Natural killer cell (primary cell): ENCODE measurements around the gene CCDC178. TPM values are rescaled to one million over a fixed set of nuclear protein-coding genes. Genes with fewer than 3 reads are reported as not detected.

ENCODE experiments used
- ATAC-seq, 3 donors: fragments of 150-1000 bp in 2 of 3; fragments of 200-7000 bp in 1 of 3; cut with Tn5 transposase; 1 replicate in 1 of 3; 2 replicates in 2 of 3; pipeline ENCODE4 v1.10.0; 2021; ENCODE audit warnings: mild to moderate bottlenecking in 2 of 3, moderate library complexity in 2 of 3
- DNase-seq, 2 donors: peaks; one replicate each; pipeline versions ENCODE4 v3.0.0 to v3.0.0-alpha.2; 2013 to 2021; ENCODE audit warnings: mixed read lengths in 1 of 2
- H3K27ac ChIP-seq: one replicate; pipeline ENCODE4 v1.5.1; 2013; ENCODE audit warnings: mild to moderate bottlenecking, low read length
- H3K27me3 ChIP-seq: one replicate; pipeline ENCODE4 v1.6.1; 2013; ENCODE audit warnings: low read length; ENCODE audit not compliant: control insufficient read depth, insufficient read depth
- H3K36me3 ChIP-seq: one replicate; pipeline ENCODE4 v1.6.1; 2013; ENCODE audit warnings: low read length; ENCODE audit not compliant: control insufficient read depth, insufficient read depth
- H3K4me1 ChIP-seq: one replicate; pipeline ENCODE4 v1.6.1; 2013; ENCODE audit warnings: low read length; ENCODE audit not compliant: control insufficient read depth, insufficient read depth
- H3K4me3 ChIP-seq: one replicate; pipeline ENCODE4 v1.5.1; 2013; ENCODE audit warnings: low read length
- H3K9me3 ChIP-seq: one replicate; pipeline ENCODE4 v1.6.1; 2013; ENCODE audit warnings: low read length; ENCODE audit not compliant: control insufficient read depth, insufficient read depth
- H3K27ac Mint-ChIP-seq, 2 donors: one replicate each; pipeline ENCODE4 v1.8.0; 2022; ENCODE audit warnings: mild to moderate bottlenecking in 2 of 2, mixed read lengths in 2 of 2, moderate library complexity in 1 of 2
- H3K27me3 Mint-ChIP-seq, 2 donors: one replicate each; pipeline ENCODE4 v1.8.0; 2022; ENCODE audit warnings: low read depth in 2 of 2, mixed read lengths in 2 of 2
- H3K36me3 Mint-ChIP-seq: one replicate; pipeline ENCODE4 v1.8.0; 2022; ENCODE audit warnings: mixed read lengths
- H3K4me1 Mint-ChIP-seq, 2 donors: one replicate each; pipeline ENCODE4 v1.8.0; 2022; ENCODE audit warnings: mixed read lengths in 2 of 2
- H3K4me3 Mint-ChIP-seq: one replicate; pipeline ENCODE4 v1.8.0; 2022; ENCODE audit warnings: mild to moderate bottlenecking, moderate library complexity, mixed read lengths
- H3K9me3 Mint-ChIP-seq, 2 donors: one replicate each; pipeline ENCODE4 v1.8.0; 2022; ENCODE audit warnings: mixed read lengths in 2 of 2
- CTCF ChIP-seq: fragments of 200-600 bp; IDR thresholded peaks from one replicate; pipeline ENCODE4 v1.8.0; 2022; ENCODE audit warnings: antibody characterized with exemption
- WGBS: methylation state at CpG from one replicate; pipeline ENCODE4 v1.1.7; 2013; ENCODE audit warnings: missing lambda C conversion rate; ENCODE audit not compliant: insufficient coverage; 5-methylcytosine and 5-hydroxymethylcytosine counted together
- intact Hi-C: fragments of 100-400 bp; cut with micrococcal nuclease; formaldehyde crosslinking; loops from one replicate; pipeline ENCODE4 v1.14.2; 2022
- total RNA-seq, 4 donors: library from RNA; stranded (reverse); fragments of 120-200 nt in 1 of 4; gene quantifications; one replicate each; pipeline versions ENCODE4 v1.2.3 to v1.2.4, GENCODE V29; 2013 to 2022

CCDC178 gene
- total RNA-seq, 3 donors from 2014 or later (not counting 1 experiment from before 2014, with no cell fraction given), result not detected

DNA sequence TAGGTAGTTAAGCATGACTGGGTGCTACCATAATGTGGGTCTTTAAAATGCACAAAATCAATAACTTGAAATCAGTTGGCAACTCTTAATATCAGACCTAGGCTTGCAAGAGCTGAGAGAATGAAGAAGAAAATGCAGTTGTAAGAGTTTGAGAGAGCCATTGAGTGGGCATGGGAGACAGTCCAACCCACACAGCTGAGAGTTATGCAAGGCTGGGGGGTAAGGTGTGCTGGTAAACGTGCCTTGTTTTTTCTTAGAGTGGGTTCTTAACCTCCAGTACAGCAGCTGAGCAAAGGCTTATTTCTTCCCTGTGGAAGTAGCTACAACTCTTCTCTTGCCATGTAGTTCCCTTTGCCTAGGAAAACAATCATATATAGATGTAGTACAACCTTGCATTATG lies 20.2 kb upstream of the CCDC178 start:
- Mint-ChIP-seq H3K4me3 (no peak overlapping the region), H3K36me3 (peaks cover 2% of the 10 kb centered on the region), H3K4me1 (no peaks in the 10 kb centered on the region), H3K27me3 (no peaks in the 10 kb centered on the region), H3K27ac (no peak overlapping the region), H3K9me3 (peaks cover 13 to 14% of the 10 kb centered on the region in 2 donors)
- Histone ChIP-seq H3K27me3 (no peaks in the 10 kb centered on the region), H3K4me3 (no peak overlapping the region), H3K27ac (no peak overlapping the region), H3K36me3 (no peaks in the 10 kb centered on the region), H3K9me3 (peaks cover 2% of the 10 kb centered on the region), H3K4me1 (no peaks in the 10 kb centered on the region)
- 100% methylated on average over 1 of the region's 1 CpG for WGBS
- ATAC-seq (no peak), DNase-seq (no peak)
- intact Hi-C loops, result no loop called here
- no peak for TF ChIP-seq CTCF

- no peak overlapping the region for H3K27ac Mint-ChIP-seq
These were observed 19.1 kb upstream of the CCDC178 start for GRCh38 chr18:33459612-33460011.

GRCh38 chr18:33446604-33447003 lies 6.1 kb upstream of the CCDC178 start:
- Mint-ChIP-seq H3K4me3 (no peak overlapping the region), H3K27ac (no peak overlapping the region), H3K4me1 (no peaks in the 10 kb centered on the region), H3K9me3 (peaks cover 6 to 14% of the 10 kb centered on the region in 2 donors), H3K36me3 (peaks cover 11% of the 10 kb centered on the region), H3K27me3 (peaks cover under 1 to 4% of the 10 kb centered on the region in 2 donors)
- H3K27me3 ChIP-seq, result no peaks in the 10 kb centered on the region
- no peak for ATAC-seq
- no peaks in the 10 kb centered on the region for H3K9me3 ChIP-seq
- no CpG with 5 or more reads among the region's 1 CpG for WGBS
- no peaks in the 10 kb centered on the region for H3K36me3 ChIP-seq
- H3K4me1 ChIP-seq, result no peaks in the 10 kb centered on the region
- no peak overlapping the region for H3K4me3 ChIP-seq
- no peak overlapping the region for H3K27ac ChIP-seq
- intact Hi-C loops, result no loop called here
- no peak for DNase-seq
- TF ChIP-seq CTCF, result no peak

More at GRCh38 chr18:33459612-33460011, 19.1 kb upstream of the CCDC178 start:
- no peaks in the 10 kb centered on the region for H3K4me1 Mint-ChIP-seq
- H3K27me3 Mint-ChIP-seq, result no peaks in the 10 kb centered on the region
- peaks cover 8% of the 10 kb centered on the region for H3K36me3 Mint-ChIP-seq
- H3K4me3 Mint-ChIP-seq, result no peak overlapping the region
- no peak for TF ChIP-seq CTCF
- DNase-seq (no peak), ATAC-seq (no peak)
- H3K9me3 Mint-ChIP-seq, result peaks cover 11 to 16% of the 10 kb centered on the region in 2 donors
- Histone ChIP-seq H3K9me3 (peaks cover 2% of the 10 kb centered on the region), H3K4me1 (no peaks in the 10 kb centered on the region), H3K27me3 (no peaks in the 10 kb centered on the region), H3K4me3 (no peak overlapping the region), H3K36me3 (no peaks in the 10 kb centered on the region), H3K27ac (no peak overlapping the region)
- intact Hi-C loops, result no loop called here

DNA sequence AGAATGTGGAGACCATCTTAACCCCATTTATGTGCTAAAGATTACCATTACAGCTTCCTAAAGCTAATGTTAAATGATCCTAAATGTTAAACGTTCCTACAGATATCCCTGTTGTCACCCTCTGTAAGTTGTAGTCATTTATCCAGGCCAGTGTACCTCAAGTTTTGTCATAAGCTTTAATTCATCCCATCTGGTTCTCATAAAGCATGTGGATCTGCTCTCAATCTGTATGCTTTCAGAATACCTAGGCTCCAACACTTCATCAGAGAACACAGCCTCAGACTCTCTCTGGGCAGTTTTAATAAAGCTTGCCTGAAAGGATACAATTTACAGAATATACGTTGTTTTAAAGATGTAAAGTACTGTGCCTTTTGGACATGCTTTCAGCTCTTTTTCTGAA lies 4.2 kb upstream of the CCDC178 start:
- H3K36me3 ChIP-seq, result no peaks in the 10 kb centered on the region
- intact Hi-C loops, result no loop called here
- Mint-ChIP-seq H3K4me1 (no peaks in the 10 kb centered on the region), H3K27ac (no peak overlapping the region), H3K9me3 (peaks cover 5 to 10% of the 10 kb centered on the region in 2 donors), H3K27me3 (peaks cover 9 to 13% of the 10 kb centered on the region in 2 donors), H3K36me3 (peaks cover 12% of the 10 kb centered on the region), H3K4me3 (no peak overlapping the region)
- 79% methylated on average over 2 of the region's 2 CpGs for WGBS
- no peaks in the 10 kb centered on the region for H3K9me3 ChIP-seq
- no peak overlapping the region for H3K4me3 ChIP-seq
- no peak overlapping the region for H3K27ac ChIP-seq
- peaks cover 3% of the 10 kb centered on the region for H3K27me3 ChIP-seq
- no peak for TF ChIP-seq CTCF
- ATAC-seq, result no peak
- H3K4me1 ChIP-seq, result no peaks in the 10 kb centered on the region
- no peak for DNase-seq
